ENCODE data around the gene FADS2.

The FADS2 gene

DNA sequence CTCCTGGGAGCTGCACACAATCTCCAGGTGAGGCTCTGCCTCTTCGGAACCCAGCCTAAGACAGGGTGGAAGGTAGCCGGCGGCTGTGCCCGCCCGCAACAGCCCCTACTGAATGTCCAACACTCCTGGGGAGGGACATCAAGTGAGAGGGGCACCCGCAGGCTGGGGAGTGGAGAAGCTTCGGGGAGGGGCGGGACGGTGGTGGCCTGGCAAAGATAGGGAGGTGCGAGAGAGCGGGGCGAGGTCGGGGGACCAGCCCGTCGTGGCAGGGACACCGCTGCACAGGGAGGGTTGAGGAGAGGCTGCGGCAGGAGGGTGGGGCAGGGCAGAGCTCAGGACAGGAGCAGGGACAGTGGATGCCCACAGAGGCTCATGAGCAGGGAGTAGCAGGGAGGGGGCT lies 72.2 kb downstream of the FADS2 start:
- no peaks in the 10 kb centered on the region for H3K9me3 Mint-ChIP-seq
- H3K4me3 Mint-ChIP-seq, result no peak overlapping the region
- peaks cover 6% of the 10 kb centered on the region for H3K27me3 Mint-ChIP-seq (ENCODE audit: low read depth, poor library complexity)
- TF ChIP-seq, protein P1, sequence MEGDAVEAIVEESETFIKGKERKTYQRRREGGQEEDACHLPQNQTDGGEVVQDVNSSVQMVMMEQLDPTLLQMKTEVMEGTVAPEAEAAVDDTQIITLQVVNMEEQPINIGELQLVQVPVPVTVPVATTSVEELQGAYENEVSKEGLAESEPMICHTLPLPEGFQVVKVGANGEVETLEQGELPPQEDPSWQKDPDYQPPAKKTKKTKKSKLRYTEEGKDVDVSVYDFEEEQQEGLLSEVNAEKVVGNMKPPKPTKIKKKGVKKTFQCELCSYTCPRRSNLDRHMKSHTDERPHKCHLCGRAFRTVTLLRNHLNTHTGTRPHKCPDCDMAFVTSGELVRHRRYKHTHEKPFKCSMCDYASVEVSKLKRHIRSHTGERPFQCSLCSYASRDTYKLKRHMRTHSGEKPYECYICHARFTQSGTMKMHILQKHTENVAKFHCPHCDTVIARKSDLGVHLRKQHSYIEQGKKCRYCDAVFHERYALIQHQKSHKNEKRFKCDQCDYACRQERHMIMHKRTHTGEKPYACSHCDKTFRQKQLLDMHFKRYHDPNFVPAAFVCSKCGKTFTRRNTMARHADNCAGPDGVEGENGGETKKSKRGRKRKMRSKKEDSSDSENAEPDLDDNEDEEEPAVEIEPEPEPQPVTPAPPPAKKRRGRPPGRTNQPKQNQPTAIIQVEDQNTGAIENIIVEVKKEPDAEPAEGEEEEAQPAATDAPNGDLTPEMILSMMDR (IDR thresholded peaks at IDR 0.05), result no peak
- no peak for DNase-seq
- H3K36me3 Mint-ChIP-seq (ENCODE audit: low read depth), result no peaks in the 10 kb centered on the region
- H3K4me1 Mint-ChIP-seq, result peaks cover 31% of the 10 kb centered on the region
- no peak overlapping the region for H3K27ac Mint-ChIP-seq

DNA sequence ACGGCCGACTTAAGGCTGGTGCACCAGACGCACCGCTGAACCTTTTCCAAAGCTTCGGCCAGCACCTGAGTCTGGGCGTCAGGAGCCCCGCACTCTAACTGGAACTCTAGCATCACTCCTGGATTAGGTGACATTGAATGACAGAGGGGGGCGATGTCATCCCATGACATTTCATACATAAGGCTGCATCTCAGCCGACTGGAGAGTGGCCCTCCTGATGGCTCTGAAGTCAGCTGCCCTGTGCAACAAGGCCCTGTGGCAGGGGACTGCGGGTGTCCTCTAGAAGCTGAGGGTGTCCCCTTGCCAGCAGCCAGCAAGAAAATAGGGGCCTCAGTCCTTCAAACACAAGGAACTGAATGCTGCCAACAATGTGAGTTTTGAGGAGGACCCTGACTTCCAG lies 73.3 kb downstream of the FADS2 start:
- TF ChIP-seq, protein P1 (IDR thresholded peaks at IDR 0.05), result no peak
- peaks cover 4% of the 10 kb centered on the region for H3K27me3 Mint-ChIP-seq (ENCODE audit: low read depth, poor library complexity)
- no peak overlapping the region for H3K27ac Mint-ChIP-seq
- no peaks in the 10 kb centered on the region for H3K9me3 Mint-ChIP-seq
- peaks cover 34% of the 10 kb centered on the region for H3K4me1 Mint-ChIP-seq
- H3K4me3 Mint-ChIP-seq, result no peak overlapping the region
- no peaks in the 10 kb centered on the region for H3K36me3 Mint-ChIP-seq (ENCODE audit: low read depth)
- DNase-seq, result no peak

DNA sequence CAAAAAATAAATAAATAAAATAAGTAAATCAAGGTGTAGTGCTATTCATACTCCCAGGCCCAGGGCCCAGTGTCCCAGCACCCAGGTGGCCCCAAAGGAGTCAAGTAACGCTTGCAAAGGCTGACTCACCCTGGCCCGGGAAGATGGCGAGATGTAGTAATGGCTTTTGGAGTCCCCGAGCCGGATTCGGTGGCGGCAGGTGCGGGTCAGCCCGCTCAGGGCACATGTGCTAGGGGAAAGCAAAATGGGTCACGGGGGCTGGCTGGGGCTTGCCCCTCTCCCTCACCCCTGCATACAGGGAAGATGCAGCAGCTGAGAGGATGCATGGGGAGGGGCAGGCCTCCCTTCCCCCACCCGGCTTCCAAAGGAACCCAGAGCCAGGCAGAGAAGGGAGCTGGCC lies 74.2 kb downstream of the FADS2 start:
- Mint-ChIP-seq H3K27me3 (ENCODE audit: low read depth, poor library complexity) (no peaks in the 10 kb centered on the region), H3K27ac (no peak overlapping the region), H3K4me1 (peaks cover 34% of the 10 kb centered on the region), H3K36me3 (ENCODE audit: low read depth) (no peaks in the 10 kb centered on the region), H3K9me3 (no peaks in the 10 kb centered on the region), H3K4me3 (no peak overlapping the region)
- TF ChIP-seq, protein P1 (IDR thresholded peaks at IDR 0.05), result no peak
- no peak for DNase-seq

DNA sequence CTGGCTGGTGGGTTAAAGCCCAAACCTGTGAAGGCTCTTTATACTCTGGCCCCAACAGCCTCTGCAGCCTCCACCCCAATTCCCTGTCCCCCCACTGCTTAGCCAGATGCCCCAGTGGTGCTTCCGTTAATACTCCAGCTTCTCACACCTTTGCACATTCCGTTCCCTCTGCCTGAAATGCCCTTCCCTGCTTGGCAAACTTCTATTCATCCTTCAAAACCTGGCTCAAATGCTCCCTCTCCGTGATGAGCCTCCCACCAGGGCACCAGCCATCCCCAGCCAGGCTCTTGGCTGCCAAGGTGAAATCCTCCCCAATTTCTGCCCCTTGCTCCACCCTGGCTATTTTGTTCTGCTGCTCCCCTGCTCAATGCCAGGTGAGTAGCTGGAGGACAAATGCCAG lies 75.7 kb downstream of the FADS2 start:
- peak overlapping the region; percentile 47 for H3K4me3 Mint-ChIP-seq
- TF ChIP-seq, protein P1 (IDR thresholded peaks at IDR 0.05), result no peak
- H3K36me3 Mint-ChIP-seq (ENCODE audit: low read depth), result no peaks in the 10 kb centered on the region
- no peaks in the 10 kb centered on the region for H3K9me3 Mint-ChIP-seq
- peaks cover 45% of the 10 kb centered on the region for H3K4me1 Mint-ChIP-seq
- H3K27me3 Mint-ChIP-seq (ENCODE audit: low read depth, poor library complexity), result no peaks in the 10 kb centered on the region
- DNase-seq, result no peak
- no peak overlapping the region for H3K27ac Mint-ChIP-seq

DNA sequence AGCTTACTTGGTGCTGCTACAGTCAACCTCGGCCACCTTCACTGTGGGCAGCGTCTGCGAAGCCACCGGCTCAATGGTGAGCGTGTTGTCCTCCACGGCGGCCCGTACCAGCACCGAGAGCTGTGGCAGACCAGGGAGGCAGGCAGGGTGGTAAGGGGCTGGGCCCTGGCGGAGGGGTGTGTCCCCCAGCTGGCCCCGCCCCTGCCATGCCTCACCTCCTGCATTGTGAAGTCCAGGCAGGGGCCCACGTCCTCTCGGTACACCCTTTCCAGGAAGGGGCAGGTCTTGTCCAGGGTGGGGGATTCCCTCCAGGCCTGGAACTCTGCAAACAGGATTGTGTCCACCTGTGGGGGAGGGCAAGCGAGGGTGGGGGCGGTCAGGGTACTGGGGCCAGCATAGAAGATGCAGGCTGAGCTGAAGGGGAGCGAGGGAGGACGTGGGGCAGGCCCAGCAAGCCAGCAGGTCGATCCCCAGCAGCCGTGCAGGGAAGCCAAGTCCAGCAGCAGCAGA lies 76.5 kb downstream of the FADS2 start:
- H3K27ac Mint-ChIP-seq, result no peak overlapping the region
- peak; percentile 82 for DNase-seq
- H3K9me3 Mint-ChIP-seq, result no peaks in the 10 kb centered on the region
- H3K27me3 Mint-ChIP-seq (ENCODE audit: low read depth, poor library complexity), result no peaks in the 10 kb centered on the region
- peak overlapping the region; percentile 47 for H3K4me3 Mint-ChIP-seq
- TF ChIP-seq, protein P1 (IDR thresholded peaks at IDR 0.05), result no peak
- H3K36me3 Mint-ChIP-seq (ENCODE audit: low read depth), result no peaks in the 10 kb centered on the region
- H3K4me1 Mint-ChIP-seq, result peaks cover 46% of the 10 kb centered on the region

DNA sequence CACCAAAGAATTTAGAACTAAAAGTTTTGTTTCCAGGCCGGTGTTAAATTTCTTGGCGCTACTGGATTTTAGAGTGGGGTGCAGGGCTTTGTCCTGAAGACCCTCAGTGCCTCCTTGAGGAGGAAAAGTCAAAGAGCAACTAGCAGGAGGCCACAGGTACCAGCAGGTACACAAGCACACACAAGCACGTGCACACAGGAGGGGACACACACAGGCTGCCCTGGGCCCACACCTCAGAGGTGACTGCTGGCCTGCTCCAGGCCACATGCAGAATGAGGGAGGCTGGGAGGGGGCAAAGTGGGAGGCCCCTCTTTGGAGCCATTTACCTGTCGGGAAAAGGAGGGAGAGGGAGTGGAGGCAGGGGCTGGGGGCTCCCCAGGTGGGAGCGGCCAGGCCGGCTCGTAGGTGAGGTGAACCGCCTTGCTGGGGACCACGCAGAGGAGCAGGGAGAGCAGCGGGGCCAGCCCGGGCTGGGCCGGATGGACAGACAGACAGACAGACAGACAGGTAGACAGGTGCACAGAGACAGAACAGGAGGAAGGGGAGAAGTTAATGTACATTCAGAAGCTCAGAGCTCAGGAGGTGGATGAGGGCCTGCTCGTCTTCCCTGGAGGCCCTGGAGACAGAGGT lies 77.1 kb downstream of the FADS2 start:
- DNase-seq, result no peak
- Mint-ChIP-seq H3K9me3 (no peaks in the 10 kb centered on the region), H3K27ac (no peak overlapping the region), H3K27me3 (ENCODE audit: low read depth, poor library complexity) (no peaks in the 10 kb centered on the region), H3K4me1 (peaks cover 47% of the 10 kb centered on the region), H3K4me3 (no peak overlapping the region), H3K36me3 (ENCODE audit: low read depth) (no peaks in the 10 kb centered on the region)
- TF ChIP-seq, protein P1 (IDR thresholded peaks at IDR 0.05), result no peak
